ENCODE measurements around the gene SCMH1. TPM values are rescaled to one million over a fixed set of nuclear protein-coding genes. Genes with fewer than 3 reads are reported as not detected.

SCMH1 gene
- total RNA-seq, 1 donor from 2014 or later = 44.0 TPM

DNA sequence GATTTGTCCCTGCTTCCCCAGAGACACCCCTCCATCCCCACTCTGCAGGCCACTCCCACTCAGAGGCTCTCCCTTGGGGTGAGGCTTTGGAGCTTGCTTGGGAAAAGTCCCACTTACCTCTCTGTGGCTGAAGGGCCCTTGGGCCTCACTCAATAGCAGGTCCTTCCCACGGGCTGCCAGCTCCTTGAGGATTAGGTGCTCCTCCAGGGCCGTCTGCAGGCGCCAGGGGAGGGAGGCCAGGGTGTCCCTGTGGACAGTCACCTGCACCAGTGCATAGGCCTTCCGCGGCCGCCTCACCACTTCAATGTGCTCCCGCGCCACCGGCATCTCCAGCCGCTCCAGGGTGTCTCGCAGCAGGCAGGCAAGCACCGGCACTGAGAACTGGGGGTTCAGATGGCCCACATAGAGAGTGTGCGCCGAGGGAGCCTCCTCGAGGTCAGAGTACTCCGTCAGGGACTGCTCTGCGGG, 222.0 kb downstream of the SCMH1 start:
- intact Hi-C loops (cut with micrococcal nuclease) = no loop called here
- no peak for ATAC-seq
- no peak for DNase-seq

DNA sequence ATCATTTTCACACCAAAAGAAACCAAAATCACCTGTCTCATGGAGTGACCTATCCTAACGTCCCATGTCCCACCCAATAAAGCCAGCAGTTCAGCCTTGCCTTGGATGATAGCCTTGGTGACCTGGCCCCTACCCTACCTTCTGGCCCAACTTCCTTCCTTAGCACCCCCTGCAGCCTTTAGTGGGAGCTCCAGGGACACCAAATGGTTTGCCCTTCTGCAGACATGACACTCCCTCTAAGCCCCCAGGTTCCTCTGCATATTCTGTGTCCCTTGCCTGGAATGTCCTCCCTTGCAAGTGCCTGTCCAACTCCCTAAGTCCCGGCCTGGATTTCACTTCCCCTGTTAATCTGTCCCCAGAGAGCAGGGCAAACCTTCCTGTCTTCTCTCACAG, 222.8 kb downstream of the SCMH1 start:
- intact Hi-C loops (cut with micrococcal nuclease) = no loop called here
- ATAC-seq (no peak), DNase-seq (no peak)

DNA sequence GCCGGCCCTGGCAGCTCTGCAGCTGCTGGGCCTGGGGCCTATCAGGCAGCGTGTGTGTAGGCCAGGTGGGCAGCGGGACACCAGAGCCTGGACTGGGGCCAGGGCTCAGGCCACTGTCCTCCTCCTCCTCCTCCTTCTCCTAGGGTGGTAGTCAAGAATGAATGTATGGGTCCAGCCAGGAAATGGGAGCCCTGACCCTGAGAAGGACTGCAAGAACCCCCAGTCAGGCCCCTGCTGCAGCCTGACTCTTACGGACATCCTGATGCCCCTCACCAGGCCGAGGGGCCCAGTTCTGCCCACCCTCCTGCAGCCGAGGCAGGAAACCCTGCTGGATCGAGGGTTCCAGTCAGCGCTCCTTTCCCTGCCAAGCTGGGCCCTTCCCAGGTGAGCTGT, 224.1 kb downstream of the SCMH1 start:
- no peak for ATAC-seq
- intact Hi-C loops (cut with micrococcal nuclease) = no loop called here
- no peak for DNase-seq

DNA sequence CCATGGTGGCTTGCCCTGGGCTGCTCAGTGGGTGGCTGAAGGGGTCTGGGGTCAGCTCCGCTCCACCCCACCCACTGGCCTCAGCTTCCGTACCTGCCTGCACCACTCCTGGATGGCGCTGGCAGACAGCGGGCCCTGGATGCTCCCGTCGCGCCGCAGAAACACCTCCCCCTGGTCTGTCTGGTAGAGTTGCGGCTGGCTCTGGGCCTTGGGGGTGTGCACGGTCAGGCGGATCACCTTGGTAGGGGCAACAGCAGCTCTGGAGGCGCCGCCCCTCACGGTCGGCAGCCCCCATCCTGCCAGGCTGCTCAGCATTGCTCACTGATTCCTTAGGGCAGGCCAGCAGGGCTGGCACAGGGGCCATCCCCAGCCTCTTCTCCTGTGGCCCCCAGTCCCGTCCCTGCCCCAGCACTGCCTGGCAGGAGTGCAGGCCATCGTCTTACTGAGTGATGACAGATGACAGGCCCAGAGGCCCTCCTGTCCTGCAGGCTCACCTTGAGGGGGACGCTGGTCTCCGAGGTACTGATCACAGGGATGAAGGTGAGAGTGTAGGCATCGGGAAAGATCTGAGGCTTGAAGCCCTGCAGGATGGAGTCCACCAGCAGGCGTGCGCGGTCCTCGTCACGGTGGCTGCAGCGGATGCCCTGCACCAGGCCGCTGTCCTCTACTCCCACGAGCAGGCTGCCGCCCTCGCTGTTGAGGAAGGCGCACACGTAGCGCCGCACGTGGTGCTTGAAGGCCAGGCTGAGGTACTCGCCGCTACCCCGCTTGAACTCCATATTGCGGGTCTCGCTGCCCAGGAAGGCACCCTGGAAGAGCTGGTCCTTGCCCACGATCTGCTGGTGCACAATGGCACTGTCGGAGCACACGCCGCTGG, 224.7 kb downstream of the SCMH1 start:
- ATAC-seq (no peak), DNase-seq (no peak)
- intact Hi-C loops (cut with micrococcal nuclease) = no loop called here

DNA sequence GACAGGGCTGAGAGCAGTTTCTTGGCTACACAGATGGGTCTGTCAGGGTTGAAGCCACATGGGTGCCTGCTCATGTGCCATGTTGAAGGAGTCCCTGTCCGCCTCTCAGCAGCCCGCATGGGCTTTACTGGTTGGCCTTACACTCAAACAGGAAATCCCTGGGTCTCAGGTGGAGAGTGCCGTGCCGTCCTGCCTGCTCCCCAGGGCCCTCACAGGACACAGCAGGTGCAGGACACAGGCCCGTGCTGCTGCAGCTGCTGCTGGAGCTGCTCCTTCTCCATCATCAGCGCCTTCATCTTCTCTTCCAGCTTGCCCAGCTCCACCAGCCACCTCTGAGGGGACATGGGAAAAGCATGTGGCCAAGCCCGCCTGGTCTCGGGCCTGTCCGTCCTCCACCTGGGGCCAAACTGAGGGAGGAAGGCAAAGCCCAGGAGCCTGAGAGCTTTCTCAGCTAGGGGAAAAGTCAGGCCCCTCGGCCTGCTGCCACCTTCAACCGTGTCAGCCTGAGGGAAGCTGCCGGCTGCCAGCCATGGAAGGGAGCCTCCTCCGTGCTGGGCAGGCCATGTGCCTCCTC, 226.1 kb downstream of the SCMH1 start:
- ATAC-seq (no peak), DNase-seq (no peak)
- intact Hi-C loops (cut with micrococcal nuclease) = no loop called here

DNA sequence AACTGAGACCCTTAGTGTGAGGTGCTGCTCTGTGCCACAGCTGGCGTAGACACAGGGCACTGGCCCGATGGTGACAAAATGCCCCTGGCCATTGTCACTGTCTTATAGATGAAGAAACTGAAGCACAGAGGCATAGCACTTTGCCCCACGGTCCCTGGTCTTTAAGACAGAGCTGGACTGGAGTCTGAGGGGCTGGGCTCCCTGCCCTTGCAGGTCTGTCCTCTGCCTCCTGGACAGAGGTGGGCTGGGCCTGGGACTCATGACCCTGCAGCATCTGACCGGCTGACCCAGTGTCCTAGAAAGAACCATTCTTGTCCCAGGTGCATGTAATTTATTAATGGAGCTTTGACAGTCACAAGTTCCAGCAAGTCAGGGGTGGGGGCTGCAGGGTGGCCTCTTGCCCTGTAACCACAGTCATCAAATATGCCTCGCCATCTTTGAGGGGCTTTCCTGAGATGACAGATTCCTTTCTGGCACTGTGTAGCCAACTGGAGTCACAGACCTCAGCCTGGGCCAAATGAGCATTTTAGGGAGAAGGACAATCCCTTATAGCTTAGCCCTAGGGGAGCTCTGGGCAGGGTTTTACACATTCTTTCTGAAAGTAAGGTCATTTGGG, 226.7 kb downstream of the SCMH1 start:
- ATAC-seq (no peak), DNase-seq (no peak)
- intact Hi-C loops (cut with micrococcal nuclease) = no loop called here

DNA sequence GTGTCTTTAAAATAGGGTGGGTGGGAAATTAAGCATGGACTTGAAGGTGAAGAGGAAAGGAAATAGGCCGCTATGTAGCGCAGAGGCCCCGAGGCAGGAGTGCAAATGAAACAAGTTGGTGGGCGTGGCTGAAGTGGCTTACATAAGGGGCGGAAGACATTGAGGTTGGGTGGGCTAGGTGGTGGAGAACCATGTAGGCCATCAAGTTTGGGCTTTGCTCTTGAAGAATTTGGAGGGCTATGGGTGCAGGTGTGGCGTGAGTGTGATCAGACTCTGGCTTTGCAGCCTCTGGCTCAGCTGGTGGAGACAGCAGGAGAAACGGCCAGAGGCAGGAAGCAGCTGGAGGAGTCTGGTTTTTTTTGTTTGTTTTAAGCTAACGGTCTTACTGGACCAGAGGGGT, 227.2 kb downstream of the SCMH1 start:
- intact Hi-C loops (cut with micrococcal nuclease) = no loop called here
- ATAC-seq (no peak), DNase-seq (no peak)

DNA sequence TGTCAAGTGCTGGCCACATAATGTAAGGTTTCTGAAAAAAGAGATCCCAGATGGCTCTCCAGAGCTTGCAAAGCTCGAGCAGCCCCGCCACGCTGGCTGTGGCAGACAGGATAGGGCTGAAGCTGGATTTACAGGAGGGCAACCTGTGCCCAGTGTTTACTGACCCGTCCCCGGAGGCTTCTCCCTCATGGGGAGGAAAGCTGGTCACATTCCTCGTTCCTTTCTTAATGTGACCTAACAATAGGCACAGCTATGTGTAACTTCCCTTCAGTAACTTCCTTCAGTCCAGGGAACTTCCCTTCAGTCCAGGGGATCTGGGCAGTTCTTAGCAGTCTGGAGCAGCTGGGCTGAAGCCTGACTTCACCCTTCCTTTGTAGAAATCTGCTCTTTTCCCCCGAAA, 228.3 kb downstream of the SCMH1 start:
- DNase-seq (no peak), ATAC-seq (peak; percentile 65)
- intact Hi-C loops (cut with micrococcal nuclease) = no loop called here

DNA sequence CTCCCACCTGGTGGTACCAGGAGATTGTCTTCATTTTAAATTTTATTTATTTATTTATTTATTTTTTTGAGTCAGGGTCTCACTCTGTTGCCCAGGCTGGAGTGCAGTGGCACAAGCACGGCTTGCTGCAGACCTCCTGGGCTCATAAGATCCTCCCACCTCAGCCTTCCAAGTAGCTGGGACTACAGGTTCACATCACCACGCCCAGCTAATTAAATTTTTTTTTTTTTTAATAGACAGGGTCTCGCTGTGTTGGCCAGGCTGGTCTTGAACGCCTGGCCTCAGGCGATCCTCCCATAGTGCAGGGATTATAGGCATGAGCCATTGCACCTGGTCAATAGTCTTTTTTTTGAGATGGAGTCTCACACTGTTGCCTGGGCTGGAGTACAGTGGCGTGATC, 229.1 kb downstream of the SCMH1 start:
- no peak for ATAC-seq
- intact Hi-C loops (cut with micrococcal nuclease) = no loop called here
- no peak for DNase-seq

DNA sequence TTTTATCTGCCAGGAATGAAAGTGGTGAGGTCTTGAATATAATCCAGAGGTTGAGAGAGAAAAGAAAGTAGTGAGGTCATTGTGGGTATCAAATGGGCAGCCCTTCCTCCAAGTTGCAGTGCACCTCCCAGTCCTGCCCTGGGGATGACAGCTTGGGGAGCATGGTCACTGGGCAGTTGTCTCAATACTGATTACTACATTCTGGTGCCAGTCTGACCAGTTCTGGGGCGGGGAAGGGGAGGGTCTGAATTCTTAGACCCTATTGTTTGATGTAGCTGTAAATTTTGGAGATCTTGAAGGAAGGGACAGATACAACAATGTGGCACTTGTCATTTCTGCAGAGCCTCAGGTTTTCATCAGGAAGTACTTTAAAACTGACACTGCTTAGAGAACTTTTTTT, 231.8 kb downstream of the SCMH1 start:
- intact Hi-C loops (cut with micrococcal nuclease) = no loop called here
- DNase-seq (no peak), ATAC-seq (no peak)

DNA sequence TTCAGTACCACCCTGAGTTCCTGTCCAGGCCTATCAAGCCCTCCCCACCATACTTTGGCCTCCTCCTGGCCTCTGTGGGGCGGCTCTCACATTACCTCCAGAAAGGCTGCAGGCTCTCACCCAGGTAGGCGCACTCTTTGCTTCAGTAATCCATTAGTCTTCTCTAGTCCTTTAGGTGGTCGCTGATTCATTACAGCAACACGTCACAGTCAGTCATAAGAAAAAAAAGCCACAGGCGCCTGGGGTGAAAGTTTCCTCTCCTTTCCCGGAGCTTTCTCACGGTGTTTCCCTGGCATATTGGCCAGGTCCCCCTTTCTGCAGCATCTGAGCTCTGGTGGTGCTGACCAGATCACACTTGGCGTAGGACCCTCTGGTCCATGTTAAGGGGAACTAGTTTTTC, 232.6 kb downstream of the SCMH1 start:
- intact Hi-C loops (cut with micrococcal nuclease) = no loop called here
- ATAC-seq (no peak), DNase-seq (no peak)

DNA sequence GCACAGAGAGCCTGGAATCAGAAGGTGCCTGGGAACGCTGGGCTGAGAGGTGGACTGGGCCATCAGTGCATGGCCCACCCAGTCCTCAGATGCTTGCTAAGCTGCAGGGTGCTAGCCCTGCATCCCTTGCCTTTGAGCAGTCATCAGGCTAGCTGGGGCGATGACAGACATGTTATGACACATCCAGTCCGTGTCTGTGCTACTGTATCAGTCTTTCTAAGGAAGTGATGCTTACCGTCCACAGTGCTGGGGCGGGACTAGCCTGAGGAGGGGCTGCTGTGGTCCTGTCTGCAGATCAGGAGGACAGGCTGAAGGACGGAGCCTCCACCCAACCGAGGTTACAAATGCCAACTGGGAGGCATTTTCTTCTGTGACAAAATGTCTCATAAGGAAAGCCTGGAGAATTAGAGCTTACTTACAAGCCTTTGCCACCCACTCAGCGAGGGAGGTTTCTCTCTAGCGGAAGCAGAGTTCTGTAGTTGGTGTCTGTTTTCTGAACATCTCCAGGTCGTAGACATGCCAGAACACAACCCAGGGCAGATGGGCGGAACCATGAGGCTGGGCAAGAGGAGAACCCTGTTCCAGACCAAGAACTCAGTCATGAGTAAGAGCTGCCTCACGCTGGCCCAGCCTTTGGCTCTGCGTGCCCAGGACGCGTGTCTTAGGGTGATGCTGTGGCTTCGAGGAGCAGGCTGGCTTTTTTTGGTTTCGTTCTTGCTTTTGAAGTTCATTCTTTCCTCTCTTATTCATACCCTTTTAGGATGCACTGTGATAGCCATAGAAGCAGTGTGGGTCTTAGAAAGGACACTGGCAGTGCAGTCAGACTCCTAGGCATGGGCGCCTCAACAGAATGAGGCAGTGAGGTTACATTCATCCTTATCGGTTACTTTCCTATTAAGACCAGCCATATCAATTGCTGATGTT, 234.9 kb downstream of the SCMH1 start:
- intact Hi-C loops (cut with micrococcal nuclease) = no loop called here
- ATAC-seq (no peak), DNase-seq (no peak)

DNA sequence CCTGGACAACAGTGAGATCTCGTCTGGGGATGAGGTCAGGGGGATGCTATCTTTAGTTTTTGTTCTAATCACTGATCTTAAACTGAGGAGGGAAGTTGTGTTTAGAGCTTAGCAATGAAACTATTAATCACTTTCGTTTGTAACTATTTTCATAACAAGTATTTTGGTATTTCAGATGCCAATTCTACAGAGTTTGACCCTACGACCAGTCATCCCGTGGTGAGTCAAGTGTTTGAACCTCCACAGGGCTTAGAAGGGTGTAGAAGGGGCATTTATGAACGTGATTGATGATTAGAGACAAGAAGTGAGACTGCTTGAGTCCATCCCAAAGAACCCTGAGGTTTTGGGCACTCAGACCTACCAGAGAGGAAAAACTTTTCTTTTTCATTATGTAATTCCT, 236.2 kb downstream of the SCMH1 start:
- no peak for ATAC-seq
- DNase-seq = no peak
- intact Hi-C loops (cut with micrococcal nuclease) = no loop called here

DNA sequence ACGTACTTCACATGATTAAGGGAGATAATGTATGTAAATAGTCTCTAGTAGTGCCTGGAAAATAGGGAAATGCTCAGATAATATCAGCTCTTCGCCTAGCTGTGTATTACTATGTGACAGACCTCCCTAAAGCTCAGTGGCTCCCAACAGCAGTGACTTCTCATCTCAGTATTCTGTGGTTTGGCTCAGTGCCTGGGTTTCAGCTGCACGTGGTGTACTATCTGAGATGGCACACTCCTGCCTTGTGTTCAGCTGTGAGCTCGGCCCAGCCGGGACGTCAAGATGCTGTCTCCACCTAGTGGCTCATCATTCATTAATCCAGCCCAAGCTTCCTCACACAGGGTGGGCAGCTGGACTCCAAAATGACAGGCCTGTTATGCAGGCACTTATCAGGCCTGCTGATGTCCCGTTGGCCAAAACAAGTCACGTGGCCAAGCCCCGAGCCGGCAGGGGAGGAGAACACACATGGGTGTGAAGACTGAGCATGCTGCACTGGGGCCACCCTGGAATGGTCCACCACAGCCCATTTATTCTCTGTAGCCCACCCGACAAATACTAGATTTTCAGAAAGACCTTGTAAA, 238.4 kb downstream of the SCMH1 start:
- DNase-seq (peak; percentile 92), ATAC-seq (peak; percentile 98)
- intact Hi-C loops (cut with micrococcal nuclease) = no loop called here

DNA sequence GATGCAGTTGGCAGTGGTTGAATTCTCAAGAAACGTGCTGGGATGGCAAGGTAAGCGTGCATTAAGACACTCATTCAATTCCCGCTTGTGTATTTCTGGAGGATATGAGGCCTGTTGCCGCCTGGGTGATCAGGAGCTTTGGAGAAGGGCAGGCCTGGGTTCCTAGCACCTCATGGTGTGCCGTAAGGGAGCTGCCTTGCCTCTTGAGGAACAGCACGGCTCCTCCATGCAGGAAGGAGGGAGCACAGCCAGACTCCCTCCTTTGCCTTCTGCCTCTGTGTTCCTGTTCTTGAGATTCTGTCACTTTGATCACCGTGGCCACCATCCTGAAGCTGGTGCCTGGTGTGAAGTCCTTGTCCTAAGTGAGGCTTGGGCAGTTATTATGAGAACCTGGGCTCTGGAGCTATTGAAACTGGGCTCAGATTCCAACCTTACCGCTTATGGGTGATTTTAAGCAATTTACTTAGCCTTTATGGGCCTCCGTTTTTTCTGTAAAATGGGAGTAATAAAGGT, 238.9 kb downstream of the SCMH1 start:
- ATAC-seq (no peak), DNase-seq (no peak)
- intact Hi-C loops (cut with micrococcal nuclease) = no loop called here

DNA sequence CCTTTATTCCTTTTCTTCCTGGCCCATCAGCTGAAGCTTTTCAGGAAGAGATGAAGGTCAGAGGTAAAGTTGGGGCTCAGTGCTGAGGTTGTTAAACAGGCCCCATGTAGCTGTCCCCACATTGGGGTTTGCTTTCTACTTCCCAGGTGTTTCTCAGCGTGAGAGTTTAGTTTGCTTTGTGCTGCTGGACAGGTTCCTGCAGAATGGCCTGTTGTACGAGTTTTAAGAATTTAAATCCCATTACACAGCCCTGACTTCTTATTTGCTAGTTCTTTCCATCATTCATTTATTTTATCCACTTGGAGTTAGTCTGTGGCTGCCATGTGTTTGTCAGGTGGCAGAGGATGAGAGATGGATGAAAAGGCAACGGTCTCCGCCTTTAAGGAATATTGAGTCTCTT, 243.4 kb downstream of the SCMH1 start:
- no peak for ATAC-seq
- intact Hi-C loops (cut with micrococcal nuclease) = no loop called here
- no peak for DNase-seq

DNA sequence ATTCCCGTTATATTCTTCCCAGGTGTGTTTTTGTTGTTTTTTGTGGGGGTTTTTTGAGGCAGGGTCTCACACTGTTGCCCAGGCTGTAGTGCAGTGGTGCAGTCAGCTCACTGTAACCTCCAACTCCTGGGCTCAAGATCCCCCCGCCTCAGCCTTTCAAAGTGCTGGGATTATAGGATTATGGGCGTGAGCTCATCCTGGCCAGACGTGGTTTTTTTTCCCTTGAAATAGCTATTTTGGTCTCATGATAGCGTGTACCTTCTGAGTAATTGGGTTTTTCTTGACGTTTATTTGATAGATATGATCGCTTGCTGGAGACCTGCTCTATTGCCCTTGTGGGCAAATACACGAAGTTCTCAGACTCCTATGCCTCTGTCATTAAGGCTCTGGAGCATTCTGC, 245.0 kb downstream of the SCMH1 start:
- no peak for ATAC-seq
- intact Hi-C loops (cut with micrococcal nuclease) = no loop called here

DNA sequence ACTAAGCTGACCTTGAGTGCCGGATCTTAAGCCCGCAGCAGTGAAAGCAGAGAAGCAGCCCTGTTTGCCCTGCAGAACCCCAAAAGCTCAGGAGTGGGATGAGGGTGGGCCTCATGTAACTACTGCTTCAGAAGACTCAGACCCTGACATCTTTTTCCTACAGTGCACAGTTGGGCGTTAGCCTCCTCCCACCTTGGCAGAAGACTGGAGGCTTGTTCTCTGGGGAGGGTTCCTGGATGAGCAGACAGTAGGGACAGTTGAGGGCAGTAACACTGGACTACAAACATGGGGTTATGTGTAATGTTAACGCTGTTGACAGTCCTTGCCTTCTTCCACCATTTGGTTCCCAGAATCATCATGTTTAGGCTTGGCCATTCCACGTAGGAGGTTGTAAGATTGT, 253.0 kb downstream of the SCMH1 start:
- intact Hi-C loops (cut with micrococcal nuclease) = no loop called here
- DNase-seq (no peak), ATAC-seq (no peak)

More for the DNA sequence above, 245.0 kb downstream of the SCMH1 start:
- no peak for DNase-seq

DNA sequence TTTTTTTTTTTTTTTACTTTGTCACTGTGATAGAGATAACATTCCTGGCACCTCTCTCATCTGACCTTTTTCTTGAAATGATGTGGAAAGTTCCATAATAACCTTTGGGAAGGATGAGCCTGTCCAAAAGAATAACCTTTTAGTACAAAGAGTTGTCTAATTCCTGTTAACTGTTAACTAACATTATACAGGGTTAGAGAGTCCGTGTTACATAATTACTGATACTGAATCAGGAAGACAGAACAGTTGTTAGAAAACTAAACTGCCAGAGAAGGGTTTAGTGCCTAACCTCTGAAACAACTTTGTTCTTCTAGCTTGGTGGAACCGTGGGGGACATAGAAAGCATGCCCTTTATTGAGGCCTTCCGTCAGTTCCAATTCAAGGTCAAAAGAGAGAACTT, 253.8 kb downstream of the SCMH1 start:
- DNase-seq (no peak), ATAC-seq (no peak)
- intact Hi-C loops (cut with micrococcal nuclease) = no loop called here
